ENCODE results near the gene CLNK. TPM values are rescaled to one million over a fixed set of nuclear protein-coding genes. Genes with fewer than 3 reads are reported as not detected.

Gene CLNK
- total and polyA plus RNA-seq, 4 donors = under 0.01 to 0.26 (median 0.11) TPM

DNA sequence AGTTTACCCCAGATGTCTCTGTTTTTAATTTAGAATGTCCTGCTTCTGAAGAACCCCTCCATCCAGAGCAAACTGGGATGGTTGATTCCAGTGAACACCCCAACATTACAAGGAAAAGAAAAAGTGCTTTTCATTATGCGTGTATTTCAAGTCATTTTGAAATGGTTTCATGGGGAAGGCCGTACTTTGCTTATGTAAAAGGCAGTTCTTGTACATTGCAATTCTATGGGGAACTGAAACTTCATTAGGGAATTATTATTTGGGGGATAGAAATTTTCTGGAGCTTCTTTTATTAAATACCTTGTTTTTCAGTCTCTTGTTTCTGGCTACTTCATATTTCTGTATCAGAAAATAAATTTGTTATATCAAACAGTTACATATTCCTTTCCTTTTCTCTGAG is 130.4 kb downstream of the CLNK start:
- WGBS (ENCODE audit: insufficient coverage) = no CpG with 5 or more reads among the region's 2 CpGs
- Histone ChIP-seq H3K27me3 (ENCODE audit: control insufficient read depth, insufficient read depth, low read length) (no peaks in the 10 kb centered on the region), H3K9me3 (ENCODE audit: control insufficient read depth, insufficient read depth, low read length) (no peaks in the 10 kb centered on the region), H3K4me3 (ENCODE audit: low read depth, low read length) (no peak overlapping the region), H3K4me1 (ENCODE audit: control insufficient read depth, insufficient read depth, low read length) (no peaks in the 10 kb centered on the region), H3K27ac (ENCODE audit: low read depth, low read length) (no peak overlapping the region), H3K36me3 (ENCODE audit: control insufficient read depth, insufficient read depth, low read length) (no peaks in the 10 kb centered on the region)
- no peak for DNase-seq (ENCODE audit: low read depth in 4 of 6, low spot score in 6 of 6)

- Histone ChIP-seq H3K4me1 (ENCODE audit: control insufficient read depth, insufficient read depth, low read length) (no peaks in the 10 kb centered on the region), H3K9me3 (ENCODE audit: control insufficient read depth, insufficient read depth, low read length) (no peaks in the 10 kb centered on the region), H3K4me3 (ENCODE audit: low read depth, low read length) (no peak overlapping the region), H3K27ac (ENCODE audit: low read depth, low read length) (no peak overlapping the region), H3K27me3 (ENCODE audit: control insufficient read depth, insufficient read depth, low read length) (no peaks in the 10 kb centered on the region), H3K36me3 (ENCODE audit: control insufficient read depth, insufficient read depth, low read length) (no peaks in the 10 kb centered on the region)
- WGBS (ENCODE audit: insufficient coverage) = 80% methylated on average over 5 of the region's 13 CpGs
- no peak for DNase-seq (ENCODE audit: low read depth in 4 of 6, low spot score in 6 of 6)
Observed at GRCh38 chr4:10552591-10553280, 131.8 kb downstream of the CLNK start.

DNA sequence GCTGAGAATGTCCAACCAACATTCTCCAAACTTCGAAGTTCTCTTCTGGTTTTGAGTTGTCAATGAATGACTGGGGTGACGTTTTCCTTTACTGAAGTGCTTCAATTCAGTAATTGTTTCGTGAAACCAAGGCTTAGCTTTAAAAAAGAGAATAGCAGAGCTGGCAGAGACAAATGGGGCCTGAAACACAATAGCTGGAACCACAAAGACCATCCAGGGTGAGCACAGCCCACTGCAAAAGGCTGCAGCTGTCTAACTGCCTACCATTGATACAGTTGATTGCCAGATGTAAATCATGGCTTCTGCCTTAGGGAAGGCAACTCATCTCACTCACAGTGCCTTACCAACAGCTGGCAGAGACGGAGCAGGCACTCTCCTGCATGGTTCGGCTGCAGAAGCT is 148.7 kb downstream of the CLNK start:
- WGBS (ENCODE audit: insufficient coverage) = 24% methylated on average over 2 of the region's 5 CpGs
- no peaks in the 10 kb centered on the region for H3K9me3 ChIP-seq (ENCODE audit: control insufficient read depth, insufficient read depth, low read length)
- H3K4me3 ChIP-seq (ENCODE audit: low read depth, low read length) = no peak overlapping the region
- H3K36me3 ChIP-seq (ENCODE audit: control insufficient read depth, insufficient read depth, low read length) = no peaks in the 10 kb centered on the region
- H3K27me3 ChIP-seq (ENCODE audit: control insufficient read depth, insufficient read depth, low read length) = no peaks in the 10 kb centered on the region
- H3K4me1 ChIP-seq (ENCODE audit: control insufficient read depth, insufficient read depth, low read length) = peaks cover 3% of the 10 kb centered on the region
- no peak overlapping the region for H3K27ac ChIP-seq (ENCODE audit: low read depth, low read length)
- DNase-seq (ENCODE audit: low read depth in 4 of 6, low spot score in 6 of 6) = peak in 1 of 6 donors; percentile 70

DNA sequence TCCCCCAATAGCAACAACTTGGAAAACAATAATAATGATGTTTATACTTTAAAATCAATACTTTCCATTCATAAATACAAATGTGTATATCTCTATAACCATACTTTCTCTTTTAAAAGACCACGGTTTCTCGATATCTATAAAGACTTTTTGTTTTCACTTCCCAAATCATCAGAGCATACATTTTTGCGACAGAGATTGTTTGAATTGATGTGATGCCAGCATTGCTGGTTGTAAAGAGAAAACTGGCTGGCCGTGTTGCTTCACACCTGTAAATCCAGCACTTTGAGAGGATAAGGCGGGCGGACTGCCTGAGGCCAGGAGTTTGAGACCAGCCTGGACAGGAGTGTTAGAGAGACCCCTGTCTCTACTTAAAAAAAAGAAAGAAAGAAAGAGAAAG is 149.7 kb downstream of the CLNK start:
- no peak for DNase-seq (ENCODE audit: low read depth in 4 of 6, low spot score in 6 of 6)
- no peak overlapping the region for H3K4me3 ChIP-seq (ENCODE audit: low read depth, low read length)
- H3K9me3 ChIP-seq (ENCODE audit: control insufficient read depth, insufficient read depth, low read length) = no peaks in the 10 kb centered on the region
- 57% methylated on average over 1 of the region's 6 CpGs for WGBS (ENCODE audit: insufficient coverage)
- H3K27ac ChIP-seq (ENCODE audit: low read depth, low read length) = no peak overlapping the region
- no peaks in the 10 kb centered on the region for H3K36me3 ChIP-seq (ENCODE audit: control insufficient read depth, insufficient read depth, low read length)
- peaks cover 3% of the 10 kb centered on the region for H3K4me1 ChIP-seq (ENCODE audit: control insufficient read depth, insufficient read depth, low read length)
- no peaks in the 10 kb centered on the region for H3K27me3 ChIP-seq (ENCODE audit: control insufficient read depth, insufficient read depth, low read length)

DNA sequence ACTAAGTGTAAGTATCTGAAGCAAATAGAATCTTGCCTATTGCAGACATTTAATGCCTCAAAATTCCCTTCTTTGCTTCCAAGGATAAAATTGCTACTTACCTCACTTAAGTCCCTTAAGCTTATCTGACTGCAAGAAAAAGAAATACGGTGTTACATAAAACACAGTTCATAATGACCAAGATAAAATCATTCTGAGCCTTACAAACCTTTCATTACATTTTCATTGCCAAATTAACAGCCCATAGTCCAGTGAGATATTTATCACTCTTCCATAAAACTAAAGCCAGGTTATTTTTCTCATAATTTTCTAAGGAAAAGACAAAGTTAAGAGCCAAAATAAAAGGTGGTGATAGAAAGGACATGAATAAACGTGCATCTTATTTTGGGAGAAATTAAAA is 152.4 kb downstream of the CLNK start:
- Histone ChIP-seq H3K4me3 (ENCODE audit: low read depth, low read length) (no peak overlapping the region), H3K4me1 (ENCODE audit: control insufficient read depth, insufficient read depth, low read length) (peaks cover 3% of the 10 kb centered on the region), H3K27ac (ENCODE audit: low read depth, low read length) (no peak overlapping the region), H3K9me3 (ENCODE audit: control insufficient read depth, insufficient read depth, low read length) (no peaks in the 10 kb centered on the region), H3K27me3 (ENCODE audit: control insufficient read depth, insufficient read depth, low read length) (no peaks in the 10 kb centered on the region), H3K36me3 (ENCODE audit: control insufficient read depth, insufficient read depth, low read length) (no peaks in the 10 kb centered on the region)
- no peak for DNase-seq (ENCODE audit: low read depth in 4 of 6, low spot score in 6 of 6)
- WGBS (ENCODE audit: insufficient coverage) = no CpG with 5 or more reads among the region's 2 CpGs

GRCh38 chr4:10530137-10530786 is 154.3 kb downstream of the CLNK start:
- Histone ChIP-seq H3K36me3 (ENCODE audit: control insufficient read depth, insufficient read depth, low read length) (no peaks in the 10 kb centered on the region), H3K9me3 (ENCODE audit: control insufficient read depth, insufficient read depth, low read length) (no peaks in the 10 kb centered on the region), H3K4me1 (ENCODE audit: control insufficient read depth, insufficient read depth, low read length) (no peaks in the 10 kb centered on the region), H3K27ac (ENCODE audit: low read depth, low read length) (no peak overlapping the region), H3K27me3 (ENCODE audit: control insufficient read depth, insufficient read depth, low read length) (no peaks in the 10 kb centered on the region), H3K4me3 (ENCODE audit: low read depth, low read length) (no peak overlapping the region)
- peak in 1 of 6 donors; percentile 30 for DNase-seq (ENCODE audit: low read depth in 4 of 6, low spot score in 6 of 6)
- WGBS (ENCODE audit: insufficient coverage) = 85% methylated on average over 9 of the region's 11 CpGs

DNA sequence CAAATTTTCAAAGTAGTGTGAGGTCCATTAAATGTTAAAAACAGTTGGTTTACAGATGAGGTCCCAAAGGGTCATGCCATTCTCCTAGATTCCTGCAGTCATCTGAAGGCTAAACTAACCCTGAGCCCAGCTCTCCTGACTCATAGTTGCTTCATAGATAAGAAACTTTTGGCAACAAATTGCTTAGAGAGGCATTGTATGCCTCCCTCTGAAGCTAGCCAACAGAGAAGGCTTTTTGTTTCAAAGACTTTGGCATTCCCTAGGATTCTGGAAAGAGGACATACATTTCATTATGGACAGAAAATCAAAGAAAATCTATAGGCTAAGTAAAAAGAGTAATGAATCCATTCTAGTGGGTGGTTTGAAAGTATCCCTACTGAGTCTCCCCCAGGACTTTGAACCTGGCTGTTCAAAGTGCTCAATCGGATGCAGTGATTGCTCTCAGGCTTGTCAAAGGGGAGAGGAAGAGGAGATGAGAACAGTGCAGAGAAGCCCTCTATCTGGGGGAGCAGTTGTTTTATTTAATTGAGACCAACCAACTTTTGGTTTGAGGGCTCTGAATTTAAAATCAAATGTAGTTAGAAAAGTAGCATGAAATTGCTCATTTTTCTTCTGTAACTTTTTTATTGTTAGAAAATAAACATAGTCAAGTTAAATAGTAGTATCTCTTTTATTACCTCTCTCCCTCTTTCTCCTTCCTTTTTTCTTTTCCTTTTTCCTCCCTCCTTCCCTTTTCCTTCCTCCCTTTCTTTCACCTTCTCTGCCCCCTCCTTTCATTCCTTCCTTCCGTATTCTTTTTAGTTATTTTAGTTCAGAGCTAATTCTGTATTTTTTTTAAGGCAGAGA is 155.1 kb downstream of the CLNK start:
- 67% methylated on average over 1 of the region's 2 CpGs for WGBS (ENCODE audit: insufficient coverage)
- no peaks in the 10 kb centered on the region for H3K9me3 ChIP-seq (ENCODE audit: control insufficient read depth, insufficient read depth, low read length)
- no peak overlapping the region for H3K27ac ChIP-seq (ENCODE audit: low read depth, low read length)
- H3K27me3 ChIP-seq (ENCODE audit: control insufficient read depth, insufficient read depth, low read length) = no peaks in the 10 kb centered on the region
- no peak overlapping the region for H3K4me3 ChIP-seq (ENCODE audit: low read depth, low read length)
- H3K4me1 ChIP-seq (ENCODE audit: control insufficient read depth, insufficient read depth, low read length) = no peaks in the 10 kb centered on the region
- no peak for DNase-seq (ENCODE audit: low read depth in 4 of 6, low spot score in 6 of 6)
- H3K36me3 ChIP-seq (ENCODE audit: control insufficient read depth, insufficient read depth, low read length) = no peaks in the 10 kb centered on the region

DNA sequence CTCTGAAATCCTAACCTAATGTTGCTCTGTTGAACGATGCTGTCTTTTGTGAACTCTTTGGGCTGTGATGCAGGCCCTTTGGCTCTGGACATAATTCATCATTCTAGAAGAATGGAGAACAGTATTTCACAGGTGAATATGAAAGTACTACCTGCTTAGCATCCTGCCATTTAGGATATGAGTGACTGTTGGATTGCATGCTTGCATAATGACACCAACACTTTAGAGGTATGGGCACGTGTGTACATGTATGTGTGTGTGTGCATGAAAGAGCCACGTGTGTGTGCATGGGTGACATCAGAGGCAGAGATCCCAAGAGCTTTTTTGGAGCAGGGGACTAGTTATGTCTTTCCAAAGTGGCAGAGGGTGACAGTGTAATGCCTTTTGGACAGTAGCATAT is 157.1 kb downstream of the CLNK start:
- no peaks in the 10 kb centered on the region for H3K36me3 ChIP-seq (ENCODE audit: control insufficient read depth, insufficient read depth, low read length)
- H3K4me3 ChIP-seq (ENCODE audit: low read depth, low read length) = no peak overlapping the region
- WGBS (ENCODE audit: insufficient coverage) = 94% methylated on average over 3 of the region's 3 CpGs
- no peaks in the 10 kb centered on the region for H3K27me3 ChIP-seq (ENCODE audit: control insufficient read depth, insufficient read depth, low read length)
- no peaks in the 10 kb centered on the region for H3K4me1 ChIP-seq (ENCODE audit: control insufficient read depth, insufficient read depth, low read length)
- DNase-seq (ENCODE audit: low read depth in 4 of 6, low spot score in 6 of 6) = no peak
- no peaks in the 10 kb centered on the region for H3K9me3 ChIP-seq (ENCODE audit: control insufficient read depth, insufficient read depth, low read length)
- no peak overlapping the region for H3K27ac ChIP-seq (ENCODE audit: low read depth, low read length)

DNA sequence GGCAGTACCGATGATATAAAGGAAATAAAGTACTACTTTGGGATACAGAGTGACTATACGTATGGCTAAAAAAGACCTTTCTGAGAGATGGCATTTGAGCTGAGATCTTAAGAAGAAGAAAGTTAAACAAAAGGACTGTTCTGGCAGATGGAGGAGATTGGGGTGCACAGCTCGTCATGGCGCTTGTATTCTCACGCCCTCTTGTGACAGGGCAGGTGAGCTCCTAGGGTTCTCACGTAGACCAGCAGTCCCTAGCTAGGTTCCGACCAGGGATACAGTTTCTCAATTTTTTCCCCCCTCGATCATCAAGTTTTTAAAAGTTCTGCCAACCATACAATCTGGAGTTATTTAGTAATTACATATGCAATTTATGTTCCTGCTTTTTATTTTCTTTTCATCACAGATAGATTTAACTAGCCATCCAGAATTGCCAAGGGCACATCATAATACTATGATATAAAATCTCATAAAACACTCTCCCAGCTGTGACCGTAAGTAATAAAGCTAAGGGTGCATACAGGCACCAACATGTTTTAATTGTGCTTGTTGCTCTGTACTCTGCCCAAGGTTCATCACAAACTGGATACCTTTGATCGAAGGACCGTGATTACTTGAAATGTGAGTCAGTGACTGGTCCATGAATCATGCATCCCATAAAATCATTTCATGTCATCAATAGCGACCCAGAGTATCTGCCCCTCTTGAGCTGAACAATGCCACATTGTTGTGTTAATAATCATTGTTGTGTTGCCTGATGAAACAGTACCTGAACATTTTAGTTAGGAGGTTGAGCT is 157.9 kb downstream of the CLNK start:
- WGBS (ENCODE audit: insufficient coverage) = 77% methylated on average over 6 of the region's 12 CpGs
- Histone ChIP-seq H3K9me3 (ENCODE audit: control insufficient read depth, insufficient read depth, low read length) (no peaks in the 10 kb centered on the region), H3K27me3 (ENCODE audit: control insufficient read depth, insufficient read depth, low read length) (no peaks in the 10 kb centered on the region), H3K36me3 (ENCODE audit: control insufficient read depth, insufficient read depth, low read length) (no peaks in the 10 kb centered on the region), H3K4me1 (ENCODE audit: control insufficient read depth, insufficient read depth, low read length) (no peaks in the 10 kb centered on the region), H3K4me3 (ENCODE audit: low read depth, low read length) (no peak overlapping the region), H3K27ac (ENCODE audit: low read depth, low read length) (no peak overlapping the region)
- DNase-seq (ENCODE audit: low read depth in 4 of 6, low spot score in 6 of 6) = no peak
